ENCODE data around the gene USP22.

The USP22 gene

DNA sequence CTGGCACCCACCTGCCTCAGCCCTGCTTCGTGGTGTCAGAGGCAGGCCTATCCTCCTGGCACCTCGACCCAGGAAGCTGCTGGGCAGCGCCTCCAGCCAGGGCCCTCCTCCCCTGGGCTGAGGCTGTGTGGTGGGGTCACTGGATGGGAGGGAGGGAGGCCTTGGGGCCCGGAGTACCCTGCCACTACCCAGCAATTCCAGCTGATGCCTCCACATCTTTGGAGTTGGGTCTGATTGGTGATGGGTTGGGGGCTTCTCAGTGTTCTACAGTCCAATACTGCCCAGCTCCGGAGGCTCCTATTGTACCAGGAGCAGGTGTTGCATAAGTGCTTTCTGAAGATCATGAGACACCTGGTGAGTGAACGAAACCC, 48.0 kb downstream of the USP22 start:
- TF ChIP-seq CTCF (IDR thresholded peaks at IDR 0.05; ENCODE audit: low read depth, low read length), result no peak
- no peak for TF ChIP-seq POLR2A (IDR thresholded peaks at IDR 0.05; ENCODE audit: extremely low read depth, insufficient read length)
- no peak for TF ChIP-seq MYC (IDR thresholded peaks at IDR 0.05; ENCODE audit: low read depth, low read length)
- DNase-seq (ENCODE audit: low read depth), result no peak
- H3K4me3 ChIP-seq (ENCODE audit: low read depth, low read length), result no peak overlapping the region

DNA sequence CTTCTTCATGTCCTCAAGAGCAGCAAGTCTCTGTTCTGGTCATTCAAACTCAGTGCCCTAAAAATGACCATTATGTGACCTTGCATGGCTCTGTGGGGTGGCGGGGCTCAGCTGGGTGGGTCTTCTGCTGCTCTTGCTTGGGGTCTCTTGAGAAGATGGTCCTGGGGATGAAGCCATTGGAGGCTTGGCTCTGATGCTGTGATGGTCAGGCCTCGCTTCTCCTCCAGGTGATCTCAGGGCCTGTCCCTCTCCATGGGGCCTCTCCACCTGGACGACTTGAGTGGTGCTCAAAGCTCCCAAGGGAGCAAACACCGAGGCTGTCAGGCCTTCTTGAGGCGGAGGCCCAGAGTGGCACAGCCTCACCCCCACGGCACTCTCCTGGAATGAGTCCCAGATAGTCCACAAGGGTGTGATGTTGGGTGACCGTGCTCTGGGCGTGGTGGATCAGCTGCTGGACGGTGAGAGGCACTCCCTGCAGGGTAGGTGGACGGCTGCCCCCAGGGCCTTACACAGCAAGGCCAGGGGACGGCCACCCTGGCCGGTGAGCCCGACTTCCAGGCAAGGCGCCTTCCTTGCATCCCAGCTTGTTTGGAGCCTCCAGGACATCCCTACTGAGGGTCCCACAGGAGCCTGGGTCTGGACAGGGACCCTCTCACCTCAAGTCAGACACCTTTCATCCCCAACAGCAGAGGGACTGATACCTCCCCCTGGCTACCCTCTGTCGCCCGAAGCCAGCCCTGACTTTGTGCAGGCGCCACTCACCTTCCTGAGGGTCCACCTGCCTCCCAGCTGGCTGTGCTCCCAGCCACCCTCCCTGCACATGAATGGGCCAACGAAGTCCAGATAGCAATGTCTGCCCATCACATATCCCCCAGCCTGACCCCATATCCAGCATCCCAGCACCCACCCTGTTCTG, 48.7 kb downstream of the USP22 start:
- no peak overlapping the region for H3K4me3 ChIP-seq (ENCODE audit: low read depth, low read length)
- no peak for DNase-seq (ENCODE audit: low read depth)
- no peak for TF ChIP-seq POLR2A (IDR thresholded peaks at IDR 0.05; ENCODE audit: extremely low read depth, insufficient read length)
- no peak for TF ChIP-seq CTCF (IDR thresholded peaks at IDR 0.05; ENCODE audit: low read depth, low read length)
- no peak for TF ChIP-seq MAX (IDR thresholded peaks at IDR 0.05; ENCODE audit: low read depth, low read length)
- TF ChIP-seq MYC (IDR thresholded peaks at IDR 0.05; ENCODE audit: low read depth, low read length), result no peak

DNA sequence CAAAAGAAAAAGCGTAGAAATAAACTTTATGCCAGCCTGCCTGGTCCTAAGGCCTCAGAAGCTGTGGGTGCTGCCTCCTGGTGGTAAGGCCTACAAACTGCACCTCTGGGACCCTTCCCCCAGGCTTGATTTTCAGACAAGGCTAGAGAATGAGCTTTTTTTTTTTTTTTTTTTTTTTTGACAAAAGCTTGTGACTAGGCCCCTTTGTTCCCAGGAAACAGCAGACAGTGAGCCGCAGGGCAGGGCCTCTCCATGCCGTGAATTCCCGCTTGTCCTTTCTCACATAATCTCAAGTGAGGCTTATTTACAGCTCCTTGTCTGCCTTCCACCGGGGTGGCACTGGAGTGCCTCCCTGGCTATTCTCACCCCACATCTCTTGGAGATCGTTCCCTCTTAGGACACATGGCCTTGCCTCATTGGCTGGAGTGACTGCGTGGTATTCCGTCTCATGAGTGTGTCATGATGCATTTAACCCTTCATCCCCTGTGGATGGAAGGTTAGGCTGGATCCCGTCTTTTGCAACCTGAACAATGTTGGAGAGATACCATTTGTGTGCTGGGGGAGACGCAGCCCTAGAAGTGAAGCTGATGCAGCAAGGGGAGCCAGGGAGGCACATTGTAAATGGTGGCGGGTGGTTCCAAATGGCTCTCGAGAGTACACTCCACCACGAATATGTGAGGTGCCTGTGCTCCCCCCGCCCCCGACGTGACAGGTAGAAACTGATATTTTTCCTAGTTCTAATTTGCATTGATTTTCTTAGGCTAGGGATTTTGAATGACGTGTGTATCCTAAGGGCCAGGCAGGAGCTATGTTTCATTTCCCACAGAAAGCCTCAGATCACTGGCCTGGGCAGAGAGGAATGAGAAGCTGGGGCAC, 49.6 kb downstream of the USP22 start:
- no peak overlapping the region for H3K4me3 ChIP-seq (ENCODE audit: low read depth, low read length)
- TF ChIP-seq CTCF (IDR thresholded peaks at IDR 0.05; ENCODE audit: low read depth, low read length) (peak; percentile 99), MAX (IDR thresholded peaks at IDR 0.05; ENCODE audit: low read depth, low read length) (no peak)
- peak; percentile 77 for DNase-seq (ENCODE audit: low read depth)

- no peak for DNase-seq (ENCODE audit: low read depth)
- no peak overlapping the region for H3K4me3 ChIP-seq (ENCODE audit: low read depth, low read length)
- TF ChIP-seq POLR2A (IDR thresholded peaks at IDR 0.05; ENCODE audit: extremely low read depth, insufficient read length), result no peak
- no peak for TF ChIP-seq MAX (IDR thresholded peaks at IDR 0.05; ENCODE audit: low read depth, low read length)
- no peak for TF ChIP-seq MYC (IDR thresholded peaks at IDR 0.05; ENCODE audit: low read depth, low read length)
These were observed 50.4 kb downstream of the USP22 start for GRCh38 chr17:20992416-20992815.

GRCh38 chr17:20991276-20992037, 51.4 kb downstream of the USP22 start:
- no peak overlapping the region for H3K4me3 ChIP-seq (ENCODE audit: low read depth, low read length)
- TF ChIP-seq CTCF (IDR thresholded peaks at IDR 0.05; ENCODE audit: low read depth, low read length) (no peak), MAX (IDR thresholded peaks at IDR 0.05; ENCODE audit: low read depth, low read length) (no peak), POLR2A (IDR thresholded peaks at IDR 0.05; ENCODE audit: extremely low read depth, insufficient read length) (no peak), MYC (IDR thresholded peaks at IDR 0.05; ENCODE audit: low read depth, low read length) (no peak)
- DNase-seq (ENCODE audit: low read depth), result no peak

All from NB4 (cell line).